H1 (cell line): ENCODE results near the gene SZT2. TPM values are rescaled to one million over a fixed set of nuclear protein-coding genes. Genes with fewer than 3 reads are reported as not detected.

Experiments
- CTCF ChIA-PET: fragments of 300-600 bp; sonication (Branson Sonifier 250); formaldehyde crosslinking; loops from one replicate; lab custom pipeline; 2021; ENCODE audit not compliant: partially characterized antibody; lab: Charles Lee
- POLR2A ChIA-PET: fragments of 300-600 bp; sonication (Branson Sonifier 250); formaldehyde crosslinking; loops from one replicate; lab custom pipeline; 2021; ENCODE audit warnings: inconsistent platforms; ENCODE audit not compliant: partially characterized antibody; lab: Charles Lee
- DNase-seq, 2 experiments: peaks; one replicate each; pipeline versions ENCODE4 v3.0.0 to v3.0.0-alpha.2; 2010 to 2022; ENCODE audit warnings: low spot score in 2 of 2, low read depth in 1 of 2, mixed read lengths in 1 of 2
- FAIRE-seq: peaks from 2 replicates; lab custom pipeline; 2011; peaks lifted over from hg19 to GRCh38; lab: Jason Lieb, UNC
- H2AFZ ChIP-seq: 2 replicates; pipeline ENCODE4 v1.8.1; 2012; ENCODE audit warnings: low read length, inconsistent platforms
- H2AK5ac ChIP-seq: 2 replicates; pipeline ENCODE4 v1.6.1; 2013; ENCODE audit warnings: low read depth, low read length
- H2BK120ac ChIP-seq: replicated peaks from 2 replicates; pipeline ENCODE3; 2013; ENCODE audit warnings: low read depth, low read length, inconsistent platforms
- H2BK12ac ChIP-seq: 2 replicates; pipeline ENCODE4 v1.6.1; 2013; ENCODE audit warnings: low read depth, low read length
- H2BK15ac ChIP-seq: 2 replicates; pipeline ENCODE4 v1.6.1; 2013; ENCODE audit warnings: low read length
- H2BK20ac ChIP-seq: 2 replicates; pipeline ENCODE4 v1.6.1; 2013; ENCODE audit warnings: low read length
- H2BK5ac ChIP-seq: 2 replicates; pipeline ENCODE4 v1.6.1; 2013; ENCODE audit warnings: low read depth, low read length
- H3K14ac ChIP-seq: 2 replicates; pipeline ENCODE4 v1.6.1; 2013; ENCODE audit warnings: inconsistent platforms; ENCODE audit not compliant: insufficient read length
- H3K18ac ChIP-seq: 2 replicates; pipeline ENCODE4 v1.6.1; 2013; ENCODE audit warnings: low read length; ENCODE audit errors: extremely low read depth
- H3K23ac ChIP-seq: 2 replicates; pipeline ENCODE4 v1.6.1; 2013; ENCODE audit warnings: inconsistent platforms; ENCODE audit not compliant: insufficient read length
- H3K23me2 ChIP-seq: 2 replicates; pipeline ENCODE4 v1.6.1; 2013; ENCODE audit warnings: low read depth, low read length
- H3K27ac ChIP-seq: 2 replicates; pipeline ENCODE4 v1.6.1; 2011; ENCODE audit warnings: low read depth, low read length, inconsistent platforms
- H3K27me3 ChIP-seq, 4 experiments: replicated peaks in 1 of 4; 1 replicate in 1 of 4; 2 replicates in 3 of 4; pipeline versions ENCODE4 v1.6.1 to v1.8.1; 2011 to 2013; ENCODE audit warnings: low read length in 3 of 4, mild to moderate bottlenecking in 3 of 4, inconsistent platforms in 2 of 4, mixed read lengths in 2 of 4, moderate library complexity in 1 of 4; ENCODE audit not compliant: control insufficient read depth in 3 of 4, insufficient read depth in 3 of 4; ENCODE audit errors: extremely low read depth in 1 of 4
- H3K36me3 ChIP-seq, 4 experiments: 2 replicates each; pipeline versions ENCODE4 v1.6.1 to v1.8.1; 2011 to 2013; ENCODE audit warnings: mild to moderate bottlenecking in 4 of 4, low read length in 3 of 4, moderate library complexity in 2 of 4, control low read depth in 1 of 4, inconsistent platforms in 1 of 4; ENCODE audit not compliant: insufficient read depth in 4 of 4, control insufficient read depth in 2 of 4
- H3K4ac ChIP-seq: replicated peaks from 2 replicates; pipeline ENCODE3; 2013; ENCODE audit warnings: low read length, low read depth, mixed read lengths, inconsistent platforms; ENCODE audit not compliant: insufficient read length
- H3K4me1 ChIP-seq, 4 experiments: replicated peaks in 1 of 4; 1 replicate in 1 of 4; 2 replicates in 3 of 4; pipeline versions ENCODE4 v1.6.1 to v1.8.1; 2011 to 2013; ENCODE audit warnings: low read length in 3 of 4, inconsistent platforms in 2 of 4, mixed read lengths in 1 of 4; ENCODE audit not compliant: insufficient read depth in 4 of 4, control insufficient read depth in 3 of 4
- H3K4me2 ChIP-seq, 2 experiments: 2 replicates each; pipeline versions ENCODE4 v1.6.1 to v1.8.1; 2011 to 2013; ENCODE audit warnings: low read depth in 2 of 2, low read length in 2 of 2, control low read depth in 1 of 2, inconsistent platforms in 1 of 2, mild to moderate bottlenecking in 1 of 2; ENCODE audit not compliant: insufficient read depth in 1 of 2
- H3K4me3 ChIP-seq, 4 experiments: fragments of 200-600, 300-600 bp in 1 of 4; sonication (generic), shearing (Covaris generic), sonication (Bioruptor Twin) in 1 of 4; 2 replicates each; pipeline versions ENCODE4 v1.5.1 to v1.8.1; 2011 to 2016; ENCODE audit warnings: low read length in 4 of 4, low read depth in 3 of 4, control low read depth in 2 of 4, inconsistent platforms in 2 of 4, mild to moderate bottlenecking in 2 of 4, mixed read lengths in 1 of 4, moderate library complexity in 1 of 4; ENCODE audit not compliant: insufficient read depth in 2 of 4; ENCODE audit errors: extremely low read depth in 1 of 4
- H3K56ac ChIP-seq: replicated peaks from 2 replicates; pipeline ENCODE3; 2013; ENCODE audit warnings: low read depth, mild to moderate bottlenecking, mixed read lengths, low read length, inconsistent platforms; ENCODE audit not compliant: insufficient read length
- H3K79me1 ChIP-seq: 2 replicates; pipeline ENCODE4 v1.6.1; 2013; ENCODE audit warnings: low read depth, low read length, control low read depth
- H3K79me2 ChIP-seq, 2 experiments: 2 replicates each; pipeline versions ENCODE4 v1.6.1 to v1.8.1; 2012 to 2013; ENCODE audit warnings: low read length in 2 of 2, mild to moderate bottlenecking in 2 of 2, inconsistent platforms in 1 of 2; ENCODE audit not compliant: insufficient read depth in 2 of 2, control insufficient read depth in 1 of 2
- H3K9ac ChIP-seq, 4 experiments: replicated peaks in 1 of 4; 1 replicate in 1 of 4; 2 replicates in 3 of 4; pipeline versions ENCODE4 v1.6.1 to v1.8.1; 2011 to 2013; ENCODE audit warnings: low read depth in 3 of 4, low read length in 3 of 4, control low read depth in 2 of 4, mild to moderate bottlenecking in 2 of 4, moderate library complexity in 2 of 4, inconsistent platforms in 1 of 4; ENCODE audit errors: extremely low read depth in 1 of 4
- H3K9me3 ChIP-seq, 2 experiments: 2 replicates each; pipeline versions ENCODE4 v1.6.1 to v1.8.1; 2012 to 2013; ENCODE audit warnings: mild to moderate bottlenecking in 2 of 2, moderate library complexity in 2 of 2, control low read depth in 1 of 2, inconsistent platforms in 1 of 2, low read depth in 1 of 2, low read length in 1 of 2, mixed read lengths in 1 of 2; ENCODE audit not compliant: insufficient read depth in 2 of 2
- H4K20me1 ChIP-seq, 2 experiments: replicated peaks in 1 of 2; 2 replicates each; pipeline versions ENCODE3 to v1.8.1; 2011 to 2013; ENCODE audit warnings: inconsistent platforms in 2 of 2, low read length in 2 of 2, mild to moderate bottlenecking in 1 of 2; ENCODE audit not compliant: insufficient read depth in 2 of 2, control insufficient read depth in 1 of 2
- H4K5ac ChIP-seq: 2 replicates; pipeline ENCODE4 v1.6.1; 2013; ENCODE audit warnings: low read length, low read depth, mixed read lengths, inconsistent platforms; ENCODE audit not compliant: insufficient read length
- H4K8ac ChIP-seq: 2 replicates; pipeline ENCODE4 v1.8.0; 2013; ENCODE audit warnings: mild to moderate bottlenecking, moderate library complexity, low read length, inconsistent platforms; ENCODE audit not compliant: insufficient read depth; ENCODE audit errors: extremely low read depth
- H4K91ac ChIP-seq: replicated peaks from 2 replicates; pipeline ENCODE3; 2013; ENCODE audit warnings: low read length, mixed read lengths, inconsistent platforms; ENCODE audit not compliant: insufficient read length
- CTCF ChIP-seq, 3 experiments: IDR thresholded peaks; 1 replicate in 2 of 3; 2 replicates in 1 of 3; pipeline versions ENCODE4 v1.5.1 to v1.6.1; 2011; ENCODE audit warnings: low read length in 3 of 3, mild to moderate bottlenecking in 3 of 3, inconsistent platforms in 2 of 3, low read depth in 1 of 3, moderate library complexity in 1 of 3; ENCODE audit not compliant: insufficient read depth in 1 of 3; ENCODE audit errors: control extremely low read depth in 1 of 3
- EGR1 ChIP-seq: IDR thresholded peaks from 2 replicates; pipeline ENCODE4 v1.6.1; 2011; ENCODE audit warnings: low read depth, low read length, borderline replicate concordance
- EZH2 ChIP-seq: fragments of 200-600 bp; sonication (generic); IDR thresholded peaks from 2 replicates; pipeline ENCODE4 v1.7.1; 2012; ENCODE audit warnings: low read depth, mild to moderate bottlenecking, moderate library complexity, low read length, inconsistent platforms; ENCODE audit not compliant: severe bottlenecking
- FOSL1 ChIP-seq: IDR thresholded peaks from 2 replicates; pipeline ENCODE4 v1.6.1; 2011; ENCODE audit warnings: mild to moderate bottlenecking, low read depth, low read length, moderate library complexity; ENCODE audit not compliant: insufficient read depth
- GABPA ChIP-seq: IDR thresholded peaks from 2 replicates; pipeline ENCODE4 v1.6.1; 2011; ENCODE audit warnings: mild to moderate bottlenecking, low read length, moderate library complexity, borderline replicate concordance; ENCODE audit not compliant: insufficient read depth
- HDAC2 ChIP-seq, 2 experiments: fragments of 300-600 bp in 1 of 2; sonication (generic) in 1 of 2; IDR thresholded peaks; 2 replicates each; pipeline ENCODE4 v1.6.1; 2011 to 2012; ENCODE audit warnings: low read depth in 2 of 2, low read length in 2 of 2, mild to moderate bottlenecking in 2 of 2, moderate library complexity in 2 of 2, borderline replicate concordance in 1 of 2, inconsistent platforms in 1 of 2
- NANOG ChIP-seq: IDR thresholded peaks from 2 replicates; pipeline ENCODE4 v1.6.1; 2011; ENCODE audit warnings: low read length, low read depth, mild to moderate bottlenecking, inconsistent platforms; ENCODE audit not compliant: insufficient read depth, poor library complexity, severe bottlenecking
- SRF ChIP-seq: IDR thresholded peaks from 2 replicates; pipeline ENCODE4 v1.6.1; 2011; ENCODE audit warnings: mild to moderate bottlenecking, low read depth, low read length, moderate library complexity
- TBP ChIP-seq: IDR thresholded peaks from 2 replicates; pipeline ENCODE4 v1.6.1; 2011; ENCODE audit warnings: low read depth, low read length, improper control_type of control experiment
- USF2 ChIP-seq: IDR thresholded peaks from 2 replicates; pipeline ENCODE4 v1.6.1; 2011; ENCODE audit warnings: low read length, improper control_type of control experiment
- WGBS, 2 experiments: shearing (Covaris generic) in 1 of 2; methylation state at CpG; one replicate each; pipeline versions ENCODE4 v1.1.6 to v1.1.7; 2013 to 2015; ENCODE audit warnings: low lambda C conversion rate in 2 of 2, mixed read lengths in 2 of 2, inconsistent platforms in 1 of 2, low coverage in 1 of 2, missing lambda C conversion rate in 1 of 2; ENCODE audit not compliant: insufficient replicate concordance in 2 of 2, insufficient coverage in 1 of 2, insufficient read length in 1 of 2; ENCODE audit errors: extremely low coverage in 1 of 2, missing lambda C conversion rate in 1 of 2; 5-methylcytosine and 5-hydroxymethylcytosine counted together
- polyA plus RNA-seq, 7 experiments: library from polyadenylated mRNA; depleted of rRNA in 3 of 7; stranded (reverse) in 5 of 7; unstranded in 2 of 7; fragments of >200 nt in 5 of 7; fragments of 200-250 nt in 2 of 7; gene quantifications; 1 replicate in 5 of 7; 2 replicates in 1 of 7; 4 replicates in 1 of 7; pipeline versions ENCODE4 v1.2.1 to v1.2.3, GENCODE V29; 2011 to 2013; ENCODE audit warnings: missing spikeins in 2 of 7, mixed read lengths in 2 of 7
- total RNA-seq: library from RNA; stranded (reverse); fragmentation: NEBNext Ultra II Directional; extraction: Animal tissue kit (Norgen Biotek cat#: 25700); gene quantifications from 2 replicates; pipeline ENCODE4 v1.2.1, GENCODE V29; 2021

Gene SZT2
- total and polyA plus RNA-seq, 2 of the 8 experiments (the other 6 are each of a cell fraction or from before 2014, with no cell fraction given), result 4.7 to 12.9 TPM

- Histone ChIP-seq H3K14ac (no peak overlapping the region), H3K9ac (no peak overlapping the region), H3K4me1 (no peaks in the 10 kb centered on the region), H3K4me2 (no peak overlapping the region), H3K4me3 (no peak overlapping the region), H3K23me2 (no peaks in the 10 kb centered on the region), H2AK5ac (no peak overlapping the region), H3K56ac (no peak overlapping the region), H4K20me1 (no peaks in the 10 kb centered on the region), H3K9me3 (no peaks in the 10 kb centered on the region), H2AFZ (no peak overlapping the region), H4K5ac (no peak overlapping the region), H3K18ac (no peak overlapping the region), H2BK12ac (no peak overlapping the region), H3K27me3 (no peaks in the 10 kb centered on the region), H3K79me2 (no peaks in the 10 kb centered on the region), H3K27ac (no peak overlapping the region), H4K91ac (no peak overlapping the region), H3K23ac (no peak overlapping the region), H4K8ac (no peak overlapping the region), H3K79me1 (no peaks in the 10 kb centered on the region), H2BK15ac (no peak overlapping the region), H3K36me3 (no peaks in the 10 kb centered on the region), H2BK20ac (no peak overlapping the region), H2BK120ac (no peak overlapping the region), H2BK5ac (no peak overlapping the region), H3K4ac (no peak overlapping the region)
- ChIA-PET CTCF (no interaction called here), POLR2A (interaction anchor here (0.9 kb wide), 1 partner anchor 25 kb away, joined by 5 read pairs; no protein-coding TSS in a partner anchor)
- no peak for FAIRE-seq
- WGBS, 2 experiments, result 94% methylated on average over 3 of the region's 3 CpGs; no CpG with 5 or more reads in 1 of the 2 experiments
- DNase-seq, result no peak
- TF ChIP-seq FOSL1, result no peak
- TF ChIP-seq TBP, result no peak
- TF ChIP-seq USF2, result no peak
- no peak for TF ChIP-seq NANOG
- no peak for TF ChIP-seq CTCF (IDR thresholded peaks at IDR 0.05; ENCODE audit: control extremely low read depth in 1 of 3, insufficient read depth in 1 of 3, low read depth in 1 of 3, low read length in 3 of 3)
- no peak for TF ChIP-seq EGR1
- no peak for TF ChIP-seq GABPA
- TF ChIP-seq SRF, result no peak
- no peak for TF ChIP-seq HDAC2 (IDR thresholded peaks at IDR 0.05; ENCODE audit: borderline replicate concordance in 1 of 2, low read depth in 2 of 2, low read length in 2 of 2)
- no peak for TF ChIP-seq EZH2
Measured at GRCh38 chr1:43479414-43479813, 89.7 kb downstream of the SZT2 start.
